HG03457 (cell line): ENCODE measurements around the gene TMEM215.

Source experiments
- ATAC-seq: cut with Tn5 transposase; IDR thresholded peaks from one replicate; pipeline ENCODE4 v1.9.1; 2021; ENCODE audit warnings: moderate number of reproducible peaks; ENCODE audit not compliant: unreplicated experiment

The TMEM215 gene

DNA sequence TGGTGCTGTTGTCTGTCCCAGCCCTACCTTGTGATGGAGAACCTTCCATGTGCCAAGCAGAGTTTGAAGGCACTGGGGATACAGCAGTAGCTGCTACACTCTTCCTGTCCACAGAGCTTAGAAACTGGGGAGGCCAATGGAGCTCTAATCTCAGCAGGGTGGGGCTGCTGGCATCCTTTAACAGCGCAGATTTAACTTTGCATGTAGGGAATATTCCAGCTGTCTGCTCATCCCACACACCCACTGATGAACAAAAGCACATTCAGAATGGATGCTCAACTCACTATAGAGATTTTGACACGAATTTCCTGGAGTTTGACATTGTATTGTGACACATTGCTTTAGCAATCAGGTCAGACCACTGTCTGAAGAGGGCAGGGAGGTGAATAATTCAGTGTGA lies 49.0 kb downstream of the TMEM215 start:
- ATAC-seq, result no peak
